Astrocyte (in vitro differentiated cells and primary cell): ENCODE results near the gene TMEM200B.

Source experiments
- CTCF ChIP-seq: IDR thresholded peaks from 2 replicates; pipeline ENCODE4 v1.5.1; 2011; ENCODE audit warnings: low read depth, mild to moderate bottlenecking, inconsistent platforms, low read length, moderate library complexity; ENCODE audit not compliant: insufficient read depth
- EZH2 ChIP-seq: IDR thresholded peaks from 2 replicates; pipeline ENCODE4 v1.6.1; 2012; ENCODE audit warnings: mild to moderate bottlenecking, low read length, inconsistent platforms; ENCODE audit not compliant: insufficient read depth

DNA sequence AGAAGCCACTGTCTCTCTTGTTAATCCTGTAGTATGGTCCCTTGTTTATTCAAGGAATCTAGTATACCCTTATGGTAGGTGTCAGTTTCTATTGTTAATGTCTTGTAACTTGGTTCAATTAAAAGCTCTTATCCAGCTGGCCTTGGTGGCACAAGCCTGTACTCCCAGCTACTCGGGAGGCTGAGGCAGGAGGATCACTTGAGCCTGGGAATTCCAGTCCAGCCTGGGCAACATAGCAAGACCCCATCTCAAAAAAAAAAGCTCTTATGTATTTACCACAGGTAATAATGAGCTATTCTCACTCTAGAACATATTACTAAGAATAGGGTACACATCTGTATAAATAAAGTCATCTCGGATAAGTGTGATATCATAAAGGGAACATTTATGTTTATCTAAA lies 46.5 kb downstream of the TMEM200B start:
- no peak for TF ChIP-seq CTCF
- TF ChIP-seq EZH2: no peak
